22Rv1 (cell line): Measurements from ENCODE around the gene ADCY7.
"Not testable (repeated sequence)": the region's sequence is repeated elsewhere in the genome, so short reads cannot be mapped to it uniquely, and the experiment has no call there.

Source experiments
- H3K27ac ChIP-seq: fragments of 450-650 bp; 2 replicates; pipeline ENCODE4 v1.5.1; 2017
- CTCF ChIP-seq: fragments of 450-650 bp; IDR thresholded peaks from 2 replicates; pipeline ENCODE4 v1.5.1; 2017; ENCODE audit warnings: mild to moderate bottlenecking
- ZFX ChIP-seq: fragments of 450-650 bp; IDR thresholded peaks from 2 replicates; pipeline ENCODE4 v1.6.1; 2017; ENCODE audit warnings: antibody characterized with exemption, borderline replicate concordance

Gene ADCY7

GRCh38 chr16:50340578-50340977 lies 74.2 kb downstream of the ADCY7 start:
- TF ChIP-seq ZFX (no peak), CTCF (no peak)
- H3K27ac ChIP-seq = no peak overlapping the region

GRCh38 chr16:50343566-50343965 lies 77.2 kb downstream of the ADCY7 start:
- H3K27ac ChIP-seq = not testable (repeated sequence)

GRCh38 chr16:50345210-50345609 lies 78.9 kb downstream of the ADCY7 start:
- not testable (repeated sequence) for H3K27ac ChIP-seq

- TF ChIP-seq CTCF = no peak
- no peak for TF ChIP-seq ZFX
- no peak overlapping the region for H3K27ac ChIP-seq
These were observed 84.8 kb downstream of the ADCY7 start for GRCh38 chr16:50351116-50351515.

DNA sequence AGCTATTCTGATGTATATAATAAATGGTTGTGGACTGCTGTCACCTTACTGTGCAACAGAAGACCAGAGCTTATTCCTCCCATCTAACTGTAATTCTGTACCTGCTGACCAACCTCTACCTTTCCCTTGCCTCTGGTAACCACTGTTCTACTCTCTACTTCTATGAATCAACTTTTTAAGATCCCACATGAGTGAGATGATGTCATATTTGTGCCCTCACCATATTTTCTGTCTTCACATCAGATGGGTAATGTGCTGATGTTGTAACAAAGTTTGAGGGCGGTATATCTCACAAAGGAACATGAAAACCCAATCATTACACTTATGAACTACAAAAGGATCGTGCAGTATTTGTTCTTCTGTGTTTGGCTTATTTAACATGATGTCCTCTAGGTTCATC lies 85.6 kb downstream of the ADCY7 start:
- H3K27ac ChIP-seq = no peak overlapping the region
- no peak for TF ChIP-seq ZFX
- no peak for TF ChIP-seq CTCF

DNA sequence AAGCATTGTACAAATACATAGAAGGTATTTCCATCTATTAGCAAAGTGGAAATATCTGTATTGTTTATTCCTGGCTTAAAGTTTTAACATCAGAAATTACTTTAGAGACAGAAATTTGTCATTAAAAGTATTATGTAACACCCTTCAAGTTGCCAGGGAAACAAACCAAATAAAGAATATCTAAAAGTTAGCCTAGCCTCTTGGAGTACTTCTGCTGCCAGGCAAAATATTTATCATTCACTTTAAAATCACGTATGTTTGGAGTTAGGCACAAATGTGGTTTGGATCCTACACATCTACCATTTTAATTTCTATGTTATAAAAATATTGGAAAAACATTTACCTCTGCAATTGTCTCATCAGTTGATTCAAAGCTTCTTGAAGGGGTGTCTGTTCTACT lies 87.7 kb downstream of the ADCY7 start:
- H3K27ac ChIP-seq = no peak overlapping the region
- no peak for TF ChIP-seq ZFX

- TF ChIP-seq ZFX (no peak), CTCF (peak; percentile 87)
- no peak overlapping the region for H3K27ac ChIP-seq
These were observed 88.5 kb downstream of the ADCY7 start for GRCh38 chr16:50354629-50355456.

GRCh38 chr16:50359626-50360025 lies 93.3 kb downstream of the ADCY7 start:
- H3K27ac ChIP-seq = peak overlapping the region; percentile 36; the same call in 1 of the 2 replicates
- no peak for TF ChIP-seq ZFX
- TF ChIP-seq CTCF = no peak

GRCh38 chr16:50360033-50360778 lies 93.9 kb downstream of the ADCY7 start:
- H3K27ac ChIP-seq = peak overlapping the region; percentile 36
- no peak for TF ChIP-seq ZFX
- TF ChIP-seq CTCF = no peak
